COLO829 (cell line): ENCODE measurements around the gene KLF18.
"Not testable (repeated sequence)": the region's sequence is repeated elsewhere in the genome, so short reads cannot be mapped to it uniquely, and the experiment has no call there.

ENCODE experiments used
- DNase-seq: peaks from one replicate; pipeline ENCODE4 v3.0.0; 2012; ENCODE audit warnings: low spot score

The KLF18 gene

DNA sequence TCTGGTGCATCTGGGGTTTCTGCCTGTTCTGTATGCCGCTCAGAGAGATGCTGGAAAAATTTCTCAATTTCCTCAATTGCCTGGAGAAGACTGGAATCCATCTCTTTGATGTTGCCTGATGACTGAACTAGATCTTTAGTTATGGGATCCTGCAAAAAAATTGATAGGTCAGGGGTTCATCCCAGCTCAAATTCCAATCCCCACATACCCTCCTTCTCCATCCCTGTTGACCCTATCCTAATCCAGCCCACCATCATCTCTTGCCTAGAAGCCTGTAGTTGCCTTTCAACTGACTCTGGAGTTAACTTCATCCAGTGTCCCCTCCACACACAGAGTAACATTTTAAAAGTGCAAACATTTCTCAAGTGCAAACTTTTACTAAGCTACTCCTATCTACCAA lies at the start of gene KLF18:
Gene KLF18, minus strand, starts transcription at position 101 of the 400 bp plus-strand sequence. Its CDS starts 0 bp downstream, at position 101.
- no peak for DNase-seq

DNA sequence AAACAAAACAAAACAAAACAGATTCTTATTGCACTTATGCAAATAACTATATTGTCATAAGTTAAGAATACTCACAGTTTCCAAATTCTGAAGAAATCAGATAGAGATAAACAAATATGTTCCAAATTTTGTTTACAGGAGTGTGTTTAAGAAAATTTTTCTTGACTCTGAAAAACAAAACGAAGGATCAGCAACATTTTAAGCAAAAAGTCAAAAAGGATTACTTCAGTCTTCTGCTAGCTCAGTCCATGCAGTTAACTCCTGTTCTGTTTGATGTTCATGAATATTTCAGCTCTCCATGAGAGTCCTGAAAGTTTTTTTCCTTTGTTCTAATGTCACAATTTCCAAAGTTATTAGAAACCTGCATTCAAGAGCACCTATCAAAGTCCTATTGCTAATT lies 33.2 kb upstream of the KLF18 start:
- no peak for DNase-seq

DNA sequence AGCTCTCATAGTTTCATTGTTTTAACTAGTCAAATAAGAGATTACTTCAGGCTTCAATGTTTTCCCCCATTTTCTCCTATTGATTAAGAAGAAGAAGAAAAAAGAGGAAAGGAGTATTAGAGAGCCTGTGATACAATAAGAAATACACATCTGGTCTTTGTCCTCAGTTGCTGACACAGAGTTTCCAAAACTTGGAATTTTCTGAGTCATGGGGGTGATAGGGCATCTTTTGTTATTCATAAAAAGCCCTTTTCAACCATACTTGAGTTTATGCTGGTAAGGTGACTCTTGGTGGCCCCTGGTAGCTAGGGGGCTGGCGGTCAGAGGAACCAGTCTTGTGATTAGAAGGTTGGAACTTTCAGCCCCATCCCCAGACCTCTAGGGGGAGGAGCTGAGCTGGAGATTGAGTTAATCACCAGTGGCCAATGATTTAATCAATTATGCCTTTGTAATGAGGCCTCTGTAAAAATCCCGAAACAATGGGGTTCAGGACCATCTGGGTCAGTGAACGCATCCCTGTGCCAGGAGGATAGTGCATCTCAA lies 28.9 kb upstream of the KLF18 start:
- DNase-seq = peak; percentile 12

DNA sequence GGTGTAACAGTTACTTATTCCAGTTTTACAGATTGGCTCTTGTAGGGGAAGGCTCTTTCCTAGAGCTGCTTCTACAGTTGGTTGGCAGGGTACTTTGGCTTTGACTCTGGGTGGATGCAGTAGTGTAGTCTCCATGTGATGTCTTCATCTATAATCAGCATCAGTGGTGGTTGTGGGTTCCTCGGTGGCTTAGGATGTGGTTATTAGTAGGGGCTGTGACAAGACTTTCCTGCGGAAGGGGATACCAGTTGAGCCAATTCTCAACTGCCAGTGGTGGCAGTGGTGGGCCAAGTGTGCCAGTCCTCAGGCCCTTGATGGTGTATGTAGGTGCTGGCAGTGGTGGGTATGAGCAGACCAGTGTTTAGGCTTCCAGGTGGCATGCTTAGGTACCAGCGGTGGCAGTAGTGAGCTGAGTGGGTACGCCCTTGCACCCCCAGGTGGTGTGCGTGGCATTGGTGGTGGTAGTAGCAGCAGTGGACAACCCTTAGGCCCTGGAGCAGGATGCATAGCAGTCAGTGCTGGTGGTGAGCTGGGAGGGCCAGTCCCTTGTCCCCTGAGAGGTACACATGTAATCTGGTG lies 27.2 kb upstream of the KLF18 start:
- DNase-seq = no peak

DNA sequence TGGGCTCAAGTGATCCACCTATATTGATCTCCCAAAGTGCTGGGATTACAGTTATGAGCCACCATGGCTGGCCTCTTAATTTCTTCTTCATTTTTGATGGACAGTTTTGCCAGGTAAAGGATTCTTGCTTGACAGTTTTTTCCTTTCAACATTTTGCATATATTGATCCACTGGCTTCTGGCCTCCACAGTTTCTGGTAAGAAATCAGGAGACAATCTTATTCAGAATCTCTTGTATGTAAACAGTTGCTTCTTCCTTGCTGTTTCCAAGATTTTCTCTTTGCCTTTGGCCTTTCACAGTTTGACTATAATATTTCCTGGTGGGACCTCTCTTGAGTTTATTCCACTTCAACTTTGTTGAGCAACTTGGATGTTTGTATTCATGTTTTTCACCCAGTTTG lies 20.1 kb upstream of the KLF18 start:
- no peak for DNase-seq

DNA sequence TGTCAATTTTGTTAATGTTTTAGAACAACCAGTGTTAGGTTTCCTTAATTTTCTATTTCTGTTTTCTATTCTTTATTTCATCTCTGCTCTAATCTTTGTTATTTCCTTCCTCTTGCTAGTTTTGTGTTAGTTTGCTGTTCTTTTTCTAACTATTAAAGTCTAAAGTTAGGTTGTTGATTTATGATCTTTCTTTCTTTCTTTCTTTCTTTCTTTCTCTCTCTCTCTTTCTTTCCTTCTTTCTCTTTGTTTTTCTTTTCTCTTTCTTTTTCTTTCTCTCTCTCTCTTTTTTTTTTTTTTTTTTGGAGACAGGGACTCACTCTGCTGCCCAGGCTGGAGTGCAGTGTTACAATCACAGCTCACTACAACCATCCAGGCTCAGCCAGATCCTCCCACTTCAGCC lies 17.4 kb upstream of the KLF18 start:
- no peak for DNase-seq

DNA sequence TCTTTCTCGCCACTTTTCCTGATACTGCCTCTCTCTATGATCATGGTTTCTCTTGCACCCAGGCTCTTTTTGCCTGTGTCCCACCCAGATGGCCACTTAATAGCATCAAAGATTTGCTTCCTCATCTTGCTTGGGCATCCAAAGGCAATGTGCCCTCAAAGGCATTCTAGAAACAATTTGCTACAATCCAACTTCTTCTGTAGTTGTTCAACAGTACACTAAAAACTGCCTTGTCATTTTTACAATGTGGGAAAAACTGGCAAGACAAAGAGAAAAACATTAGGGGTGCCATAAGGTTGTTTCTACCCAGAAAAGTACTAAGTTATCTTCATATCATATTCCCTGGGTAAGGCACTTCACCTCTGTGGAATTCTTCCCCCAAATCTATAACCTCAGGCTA lies 16.5 kb upstream of the KLF18 start:
- no peak for DNase-seq

DNA sequence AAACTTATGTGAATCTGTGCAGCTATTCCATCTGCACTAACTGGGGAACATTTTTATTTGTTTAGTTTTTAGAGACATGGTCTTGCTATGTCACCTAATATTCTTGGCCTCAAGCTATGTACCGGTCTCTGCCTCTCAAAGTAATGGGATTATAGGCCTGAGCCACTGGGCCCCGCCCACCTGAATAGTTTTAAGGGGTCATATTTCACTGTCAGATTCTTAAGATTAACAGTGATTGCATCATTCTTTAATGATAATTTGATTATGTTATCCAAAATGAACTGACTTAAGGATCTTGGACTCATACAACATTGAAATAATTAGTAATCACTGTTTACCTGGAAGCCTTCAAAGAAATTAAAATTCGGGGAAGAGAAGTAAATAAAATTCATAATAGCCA lies 12.6 kb upstream of the KLF18 start:
- no peak for DNase-seq

DNA sequence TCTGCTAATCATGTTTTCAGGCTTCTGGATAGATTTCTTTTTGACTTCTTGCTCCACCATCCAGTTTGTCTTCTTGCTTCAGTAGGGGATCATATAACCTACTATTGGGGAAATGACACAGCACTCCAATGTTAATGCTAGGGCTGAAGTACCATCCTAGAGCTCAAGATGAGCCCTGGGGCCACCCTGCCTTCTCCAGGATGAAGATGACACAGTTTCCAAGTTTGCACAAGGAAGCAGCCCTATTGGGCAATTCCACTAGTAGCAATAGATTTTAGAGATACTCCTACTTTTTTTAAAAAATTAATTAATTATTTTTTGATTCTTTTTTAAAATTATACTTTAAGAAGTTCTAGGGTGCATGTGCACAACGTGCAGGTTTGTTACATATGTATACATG lies 11.3 kb upstream of the KLF18 start:
- DNase-seq = no peak

DNA sequence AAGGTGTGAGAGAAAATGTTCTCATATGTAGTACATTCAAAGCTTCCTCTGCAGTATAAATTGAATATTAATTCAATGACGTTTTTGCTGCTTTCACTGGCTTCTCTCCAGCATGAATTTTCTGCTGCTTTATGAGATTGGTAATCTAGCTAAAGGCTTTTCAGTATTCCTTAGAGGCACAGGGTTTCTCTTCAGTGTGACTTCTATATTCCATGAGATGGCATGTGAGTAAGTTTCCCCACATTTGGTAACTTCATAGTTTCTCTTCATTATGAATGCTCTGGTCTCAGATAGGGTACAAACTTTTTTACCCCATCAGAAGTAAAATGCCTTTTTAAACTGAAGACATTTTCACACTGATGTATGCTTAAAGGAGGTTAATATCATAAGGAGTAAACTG lies 10.4 kb upstream of the KLF18 start:
- DNase-seq = no peak

DNA sequence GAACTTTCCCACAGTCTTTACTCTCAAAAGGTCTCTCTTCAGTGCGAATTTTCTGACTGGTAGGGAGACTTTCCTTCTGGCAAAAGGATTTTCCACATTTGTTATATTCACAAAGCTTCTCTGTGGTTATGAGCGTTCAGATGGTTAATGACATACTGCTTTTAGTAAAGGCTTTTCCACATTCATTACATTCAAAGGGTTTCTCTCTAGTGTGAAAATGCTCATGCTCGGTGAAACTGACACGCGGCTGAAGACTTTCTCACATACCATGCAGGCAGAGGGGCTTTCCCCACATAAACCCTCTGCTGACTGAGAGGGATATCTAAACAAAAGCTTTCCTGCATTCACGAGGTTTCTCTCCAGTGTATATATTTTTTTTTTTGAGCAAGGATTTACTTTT lies 9.9 kb upstream of the KLF18 start:
- DNase-seq = no peak

DNA sequence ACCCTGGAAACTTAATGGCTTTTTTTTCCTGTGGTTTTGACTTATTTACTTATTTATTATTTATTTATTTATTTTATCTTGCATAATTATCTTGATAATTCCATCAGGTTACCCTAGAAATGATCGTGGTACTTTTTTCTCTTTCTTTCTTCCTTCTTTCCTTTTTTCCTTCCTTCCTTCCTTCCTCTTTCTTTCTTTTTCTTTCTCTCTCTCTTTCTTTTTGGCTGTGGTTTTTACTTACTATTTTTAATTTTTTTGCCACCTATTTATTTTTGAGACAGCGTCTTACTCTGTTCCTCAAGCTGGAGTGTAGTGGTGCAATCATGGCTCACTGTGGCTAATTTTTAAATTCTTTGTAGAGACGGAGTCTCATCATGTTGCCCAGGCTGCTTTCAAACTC lies 6.2 kb upstream of the KLF18 start:
- DNase-seq = no peak

DNA sequence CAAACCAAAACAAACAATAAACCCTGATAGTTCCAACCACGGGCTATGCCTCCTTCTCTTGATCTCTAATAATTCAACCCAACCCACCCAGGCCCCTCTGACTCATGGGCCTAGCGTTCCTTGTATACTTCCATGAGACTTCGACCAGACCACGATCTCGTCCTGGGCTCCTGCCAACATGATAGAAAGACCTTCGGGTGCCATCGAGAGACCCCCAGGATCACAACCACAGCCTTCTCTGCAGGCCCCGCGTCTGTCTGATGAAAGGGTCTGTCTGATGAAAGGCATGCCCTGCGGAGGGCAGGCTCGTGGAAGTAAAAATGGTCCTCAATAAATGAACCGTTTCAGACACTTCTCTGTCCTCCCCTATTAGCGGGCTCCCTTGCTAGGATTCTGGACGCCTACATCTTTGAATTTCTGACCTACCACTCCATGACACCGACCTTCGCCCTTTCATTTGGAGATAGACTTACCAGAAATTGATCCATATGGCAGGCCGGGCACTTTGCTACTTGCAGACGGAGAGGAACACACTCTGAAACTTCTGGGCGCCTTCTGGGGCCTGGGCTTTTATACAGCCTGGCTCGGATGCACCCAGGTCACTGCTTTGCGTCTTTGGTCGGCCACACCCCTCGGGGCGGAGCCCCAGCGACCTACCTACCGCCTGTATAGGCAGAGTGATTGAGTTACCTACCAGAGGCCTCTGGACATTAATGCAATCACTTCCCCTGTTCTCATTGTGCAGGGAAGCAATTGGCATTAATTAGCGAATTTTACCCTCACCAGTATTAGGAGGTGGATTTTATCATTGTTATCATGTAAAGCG lies 5.3 kb upstream of the KLF18 start:
- no peak for DNase-seq

DNA sequence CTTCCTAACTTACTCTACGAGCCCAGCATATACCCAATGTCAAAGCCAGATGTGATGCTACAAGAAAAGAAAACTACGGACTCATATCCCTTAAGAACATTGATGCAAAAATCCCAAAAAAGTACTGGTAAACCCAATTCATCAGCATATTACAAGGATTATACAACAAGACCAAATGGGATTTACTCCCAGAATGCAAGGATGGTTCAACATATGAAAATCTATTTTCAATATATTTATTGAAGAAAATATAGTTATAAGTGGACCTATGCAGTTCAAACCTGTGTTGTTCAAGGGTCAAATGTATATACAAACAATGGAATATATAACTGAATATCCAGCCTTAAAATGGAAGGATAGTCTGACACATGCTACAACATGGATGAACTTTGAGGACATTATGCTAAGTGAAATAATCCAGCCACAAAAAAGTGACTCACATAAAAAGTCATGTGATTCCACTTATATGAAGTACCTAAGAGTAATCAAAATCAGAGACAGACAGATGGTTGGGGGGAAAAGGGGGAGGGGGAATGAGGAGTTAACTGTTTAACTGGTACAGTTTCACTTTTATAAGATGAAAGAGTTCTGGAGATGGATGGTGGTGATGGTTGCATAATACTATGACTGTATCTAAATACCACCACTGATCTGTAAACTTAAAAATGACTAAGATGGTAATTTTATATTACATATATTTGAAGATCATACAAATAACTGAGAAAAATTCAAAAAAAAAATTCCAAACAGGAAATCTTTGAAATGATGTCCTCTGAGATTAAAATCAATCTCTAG lies 3.7 kb upstream of the KLF18 start:
- DNase-seq = no peak

DNA sequence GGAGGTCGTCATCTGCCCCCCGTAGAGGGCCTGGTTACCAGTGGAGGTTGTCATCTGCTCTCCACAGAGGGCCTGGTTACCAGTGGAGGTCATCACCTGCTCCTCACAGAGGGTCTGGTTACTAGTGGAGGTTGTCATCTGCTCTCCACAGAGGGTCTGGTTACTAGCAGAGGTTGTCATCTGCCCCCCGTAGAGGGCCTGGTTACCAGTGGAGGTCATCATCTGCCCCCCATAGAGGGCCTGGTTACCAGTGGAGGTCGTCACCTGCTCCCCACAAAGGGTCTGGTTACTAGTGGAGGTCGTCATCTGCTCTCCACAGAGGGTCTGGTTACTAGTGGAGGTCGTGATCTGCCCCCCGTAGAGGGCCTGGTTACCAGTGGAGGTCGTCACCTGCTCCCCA lies 1.9 kb downstream of the KLF18 start:
- DNase-seq = not testable (repeated sequence)

DNA sequence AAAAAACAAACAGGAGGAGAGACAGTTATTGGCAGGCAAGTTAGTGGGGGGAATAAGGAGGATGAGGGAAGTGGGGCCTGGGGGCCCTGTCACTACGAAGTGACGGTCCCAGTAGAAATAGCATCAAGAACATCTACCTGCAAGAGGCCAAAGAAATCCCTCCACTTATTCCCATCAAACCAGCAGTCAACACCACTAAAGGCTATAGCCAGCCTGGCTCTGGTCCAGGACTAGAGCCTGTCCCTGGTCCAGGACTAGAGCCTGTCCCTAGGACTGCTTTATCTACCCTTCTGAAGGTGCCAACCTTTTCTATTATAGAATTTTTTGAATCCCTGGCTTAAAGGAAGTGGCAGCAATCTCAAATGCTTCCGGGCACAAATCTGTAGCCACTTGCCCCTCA lies 3.2 kb downstream of the KLF18 start:
- no peak for DNase-seq

DNA sequence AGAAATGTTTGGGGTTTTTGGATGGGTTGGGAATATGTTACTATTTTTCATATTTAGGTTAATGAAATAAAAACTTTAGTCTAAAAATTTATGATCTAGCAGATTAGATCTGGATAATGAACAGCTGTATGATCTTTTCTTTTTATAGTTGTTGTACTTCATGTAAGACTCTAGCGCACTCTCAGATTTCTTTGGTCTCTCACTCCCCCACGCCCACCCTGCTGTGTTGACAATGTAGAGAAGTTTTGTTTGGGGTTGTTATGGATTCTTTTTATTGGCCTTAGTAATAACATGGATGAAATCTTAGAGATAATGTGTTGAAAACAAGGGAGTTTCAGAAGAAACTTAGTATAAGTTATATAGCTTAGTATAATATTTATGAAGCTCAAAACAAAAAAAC lies 5.5 kb downstream of the KLF18 start:
- DNase-seq = no peak

DNA sequence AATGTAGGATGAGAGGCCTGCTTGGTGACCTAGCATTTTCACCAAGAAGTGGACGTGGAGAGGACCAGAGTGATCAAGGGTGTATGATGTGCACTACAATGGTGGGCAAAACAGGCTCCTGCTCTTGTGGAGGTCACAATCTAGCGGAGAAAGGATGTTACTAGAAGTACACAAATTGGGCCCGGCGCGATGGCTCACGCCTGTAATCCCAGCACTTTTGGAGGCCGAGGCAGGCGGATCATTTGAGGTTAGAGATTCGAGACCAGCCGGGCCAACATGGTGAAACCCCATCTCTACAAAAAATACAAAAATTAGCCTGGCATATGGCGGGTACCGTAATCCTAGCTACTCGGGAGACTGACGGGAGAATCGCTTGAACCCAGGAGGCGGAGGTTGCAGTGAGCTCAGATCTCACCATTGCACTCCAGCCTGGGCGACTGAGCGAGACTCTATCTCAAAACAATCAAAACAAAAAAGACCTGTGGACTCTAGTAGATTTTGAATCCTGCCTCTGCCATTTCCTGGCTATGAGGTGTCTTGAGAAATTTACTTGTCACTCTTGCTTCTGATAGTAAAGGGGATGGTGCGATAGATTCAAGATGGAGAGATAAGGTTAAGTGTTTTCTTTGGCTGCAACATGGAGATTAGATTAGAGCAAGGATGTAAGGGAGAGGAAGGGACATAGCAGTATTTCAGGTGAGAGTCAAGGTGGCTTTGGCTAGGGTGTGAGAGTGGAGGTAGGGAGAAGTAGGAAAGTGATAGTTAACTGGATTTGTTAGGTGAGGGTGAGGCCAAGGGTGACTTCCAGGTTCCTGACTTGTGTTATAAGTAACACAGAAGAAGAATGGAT lies 7.1 kb downstream of the KLF18 start:
- DNase-seq = no peak

DNA sequence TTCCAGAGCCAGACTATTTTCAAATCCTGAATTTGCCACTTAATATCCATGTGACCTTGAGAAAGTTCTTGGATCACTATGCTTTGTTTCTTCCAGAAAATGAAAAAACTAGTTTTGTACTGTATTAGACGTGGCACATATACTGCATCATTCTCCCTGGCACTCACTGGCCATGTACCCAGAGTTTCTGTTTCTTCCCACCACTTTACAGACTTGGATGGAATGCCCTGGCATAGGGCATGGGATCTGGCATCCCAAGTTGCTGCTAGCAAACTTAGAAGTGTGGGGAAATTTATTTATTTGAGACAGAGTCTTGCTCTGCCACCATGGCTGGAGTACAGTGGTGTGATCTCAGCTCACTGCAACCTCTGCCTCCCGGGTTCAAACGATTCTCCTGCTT lies 10.0 kb downstream of the KLF18 start:
- no peak for DNase-seq

DNA sequence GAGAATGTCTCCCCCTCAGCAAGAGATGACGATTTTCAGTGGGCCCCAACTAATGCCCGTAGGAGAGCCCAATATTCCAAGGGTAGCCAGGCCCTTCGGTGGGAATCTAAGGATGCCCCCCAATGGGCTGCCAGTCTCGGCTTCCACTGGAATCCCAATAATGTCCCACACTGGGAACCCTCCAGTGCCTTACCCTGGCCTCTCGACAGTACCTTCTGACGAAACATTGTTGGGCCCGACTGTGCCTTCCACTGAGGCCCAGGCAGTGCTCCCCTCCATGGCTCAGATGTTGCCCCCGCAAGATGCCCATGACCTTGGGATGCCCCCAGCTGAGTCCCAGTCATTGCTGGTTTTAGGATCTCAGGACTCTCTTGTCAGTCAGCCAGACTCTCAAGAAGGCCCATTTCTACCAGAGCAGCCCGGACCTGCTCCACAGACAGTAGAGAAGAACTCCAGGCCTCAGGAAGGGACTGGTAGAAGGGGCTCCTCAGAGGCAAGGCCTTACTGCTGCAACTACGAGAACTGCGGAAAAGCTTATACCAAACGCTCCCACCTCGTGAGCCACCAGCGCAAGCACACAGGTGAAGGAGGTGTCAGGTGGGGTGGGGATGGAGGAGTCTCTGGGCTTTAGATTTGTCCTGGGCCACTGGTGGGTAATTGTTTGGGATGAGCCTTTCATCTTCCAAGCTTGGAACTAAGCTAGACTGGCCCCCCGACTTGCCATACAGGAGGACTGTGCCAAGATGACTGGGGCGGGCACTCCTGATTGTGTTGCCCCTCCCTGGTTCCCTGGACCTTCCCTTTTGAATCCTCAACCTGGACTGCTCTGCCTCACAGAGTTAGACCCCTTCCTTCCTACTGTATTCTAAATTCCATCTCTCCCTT lies 11.6 kb downstream of the KLF18 start:
- DNase-seq = no peak

DNA sequence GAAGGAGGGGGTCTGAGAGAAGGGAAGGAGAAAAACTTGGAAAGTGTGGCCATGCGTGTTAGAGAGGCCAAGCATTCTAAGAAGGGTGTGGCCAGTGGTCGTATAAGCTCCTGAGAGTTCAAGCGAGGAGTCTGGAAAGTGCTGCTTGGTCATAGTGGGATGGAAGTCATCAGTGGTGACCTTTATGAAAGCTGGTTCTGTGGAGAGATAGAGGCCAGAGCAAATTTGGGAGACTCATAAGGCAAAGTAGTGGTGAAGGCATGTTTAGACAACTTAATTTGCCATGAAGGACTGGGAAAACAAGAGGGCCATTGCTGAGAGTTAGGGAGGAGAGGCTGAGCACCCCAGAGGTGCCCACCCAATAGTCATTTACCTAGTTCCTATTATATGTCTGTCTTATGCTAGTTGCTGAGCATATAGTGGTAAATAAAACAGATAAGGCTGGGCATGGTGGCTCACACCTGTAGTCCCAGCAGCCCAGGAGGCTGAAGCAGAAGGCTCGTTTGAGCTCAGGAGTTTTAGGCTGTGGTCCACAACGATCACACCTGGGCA lies 21.0 kb downstream of the KLF18 start:
- no peak for DNase-seq
